GM19452 (cell line): ENCODE measurements around the gene UBE2N.
"Not testable (repeated sequence)": the region's sequence is repeated elsewhere in the genome, so short reads cannot be mapped to it uniquely, and the experiment has no call there.

Experiments used
- ATAC-seq: cut with Tn5 transposase; IDR thresholded peaks from one replicate; pipeline ENCODE4 v1.9.1; 2021; ENCODE audit not compliant: unreplicated experiment

Gene UBE2N

GRCh38 chr12:93415723-93416464 lies 25.9 kb downstream of the UBE2N start:
- no peak for ATAC-seq

- ATAC-seq = no peak
Observed at GRCh38 chr12:93413064-93413463, 28.7 kb downstream of the UBE2N start.

GRCh38 chr12:93412396-93412795 lies 29.4 kb downstream of the UBE2N start:
- not testable (repeated sequence) for ATAC-seq

- not testable (repeated sequence) for ATAC-seq
Observed at GRCh38 chr12:93411060-93411459, 30.7 kb downstream of the UBE2N start.

GRCh38 chr12:93409343-93410187 lies 32.2 kb downstream of the UBE2N start:
- ATAC-seq = not testable (repeated sequence)

- ATAC-seq = no peak
Observed at GRCh38 chr12:93408813-93409212, 32.9 kb downstream of the UBE2N start.

GRCh38 chr12:93407963-93408283 lies 33.8 kb downstream of the UBE2N start:
- no peak for ATAC-seq

GRCh38 chr12:93407054-93407962 lies 34.4 kb downstream of the UBE2N start:
- no peak for ATAC-seq

- no peak for ATAC-seq
Observed at GRCh38 chr12:93404961-93405849, 36.5 kb downstream of the UBE2N start.

- ATAC-seq = no peak
Observed at GRCh38 chr12:93403988-93404803, 37.6 kb downstream of the UBE2N start.

GRCh38 chr12:93402333-93403311 lies 39.1 kb downstream of the UBE2N start:
- ATAC-seq = no peak

- ATAC-seq = peak; percentile 74
Observed at GRCh38 chr12:93399183-93399863, 42.4 kb downstream of the UBE2N start.

- no peak for ATAC-seq
Observed at GRCh38 chr12:93397412-93397811, 44.3 kb downstream of the UBE2N start.

GRCh38 chr12:93393425-93393824 lies 48.3 kb downstream of the UBE2N start:
- no peak for ATAC-seq

GRCh38 chr12:93390549-93391297 lies 51.0 kb downstream of the UBE2N start:
- ATAC-seq = no peak

GRCh38 chr12:93390031-93390430 lies 51.7 kb downstream of the UBE2N start:
- no peak for ATAC-seq

GRCh38 chr12:93387780-93388179 lies 54.0 kb downstream of the UBE2N start:
- ATAC-seq = no peak
